ENCODE results near the gene ZNF547. TPM values are rescaled to one million over a fixed set of nuclear protein-coding genes. Genes with fewer than 3 reads are reported as not detected.

The ZNF547 gene
- total RNA-seq, 3 donors from 2014 or later: 0.64 to 4.2 (median 1.6) TPM

GRCh38 chr19:57320180-57321084 lies 42.9 kb upstream of the ZNF547 start, which contains the start of gene ZNF543:
Gene ZNF543 (plus strand): TSS chr19:57320472. CDS start chr19:57320854, 382 bp downstream.
- intact Hi-C loops (cut with DNase I, micrococcal nuclease): no loop called here
- Histone ChIP-seq H3K9me3 (peaks cover 2% of the 10 kb centered on the region), H3K4me3 (peak within 1 kb of the TSS; percentile 42), H3K36me3 (ENCODE audit: low read depth) (no peaks in the 10 kb centered on the region), H3K4me1 (ENCODE audit: low read depth) (peaks cover 11% of the 10 kb centered on the region)
- peak; percentile 96 to 97 (median 97) for DNase-seq
- no peak for TF ChIP-seq CTCF (IDR thresholded peaks at IDR 0.05)
- ATAC-seq: peak; percentile 100

- Histone ChIP-seq H3K4me1 (ENCODE audit: low read depth) (peaks cover 11% of the 10 kb centered on the region), H3K4me3 (peak overlapping the region; percentile 42), H3K9me3 (peaks cover 3% of the 10 kb centered on the region), H3K36me3 (ENCODE audit: low read depth) (no peaks in the 10 kb centered on the region)
- ATAC-seq (no peak), DNase-seq (no peak)
- TF ChIP-seq CTCF (IDR thresholded peaks at IDR 0.05): no peak
- intact Hi-C loops (cut with DNase I, micrococcal nuclease): no loop called here
These were observed 42.2 kb upstream of the ZNF547 start for GRCh38 chr19:57321116-57321515.

GRCh38 chr19:57321751-57322150 lies 41.6 kb upstream of the ZNF547 start:
- Histone ChIP-seq H3K4me3 (no peak overlapping the region), H3K9me3 (peaks cover 8% of the 10 kb centered on the region), H3K36me3 (ENCODE audit: low read depth) (no peaks in the 10 kb centered on the region), H3K4me1 (ENCODE audit: low read depth) (peaks cover 11% of the 10 kb centered on the region)
- TF ChIP-seq CTCF (IDR thresholded peaks at IDR 0.05): no peak
- DNase-seq (no peak), ATAC-seq (no peak)
- intact Hi-C loops (cut with DNase I, micrococcal nuclease): no loop called here

- intact Hi-C loops (cut with DNase I, micrococcal nuclease): no loop called here
- TF ChIP-seq CTCF (IDR thresholded peaks at IDR 0.05): no peak
- Histone ChIP-seq H3K4me3 (no peak overlapping the region), H3K4me1 (ENCODE audit: low read depth) (peaks cover 11% of the 10 kb centered on the region), H3K9me3 (peaks cover 37% of the 10 kb centered on the region), H3K36me3 (ENCODE audit: low read depth) (peaks cover 14% of the 10 kb centered on the region)
- no peak for DNase-seq
- ATAC-seq: no peak
These were observed 38.4 kb upstream of the ZNF547 start for GRCh38 chr19:57324992-57325391.

- no peaks in the 10 kb centered on the region for H3K4me1 ChIP-seq (ENCODE audit: low read depth)
- intact Hi-C loops (cut with DNase I, micrococcal nuclease): no loop called here
- DNase-seq (no peak), ATAC-seq (no peak)
- H3K4me3 ChIP-seq: no peak overlapping the region
- H3K36me3 ChIP-seq (ENCODE audit: low read depth): peaks cover 14% of the 10 kb centered on the region
- peaks cover 52% of the 10 kb centered on the region for H3K9me3 ChIP-seq
- no peak for TF ChIP-seq CTCF (IDR thresholded peaks at IDR 0.05)
These were observed 35.4 kb upstream of the ZNF547 start for GRCh38 chr19:57327993-57328392.
